Heart left ventricle (tissue), 13 donors: ENCODE measurements around the gene ATOH7.

Experiments used
- CTCF ChIP-seq, 12 donors: fragments of 200-600 bp; sonication (generic) in 4 of 12; IDR thresholded peaks; one replicate each; pipeline versions ENCODE4 v1.5.0 to v1.8.0; 2018 to 2022; ENCODE audit warnings: antibody characterized with exemption in 12 of 12, mild to moderate bottlenecking in 5 of 12
- POLR2A ChIP-seq, 2 donors: fragments of 450-650 bp; IDR thresholded peaks; one replicate each; pipeline ENCODE4 v1.6.1; 2017; ENCODE audit warnings: antibody characterized with exemption in 2 of 2, mild to moderate bottlenecking in 2 of 2, moderate library complexity in 2 of 2
- donor health status: ischemic (EF 13 %, LVEDD 7.1; RV severe dilation, severe dysfunction).
- donor health status: DM: no; HTN: yes; CAD: no.
- donor health status: DM: no; HTN: no; CAD: no.
- donor health status: ischemic (EF 25% LVEDD 6.9; RV normal size, moderate dysfunction).
- donor health status: ischemic (EF 25% LVEDD 5.7; RV mildly dilated, moderate dysfunction).
- donor health status: ischemic (EF 35%, LVEDD 5.7; RV mildly dilated, moderate dysfunction).
- donor health status: nonischemic (EF 11% LVEDD 7.7; RV severe dilation, severe dysfunction).
- donor health status: DM: yes; HTN: yes; CAD: no.
- donor health status: PGD.
- donor health status: ischemic (EF 29% LVEDD 5.4; RV normal size, mild dysfunction).
- donor health status: nonischemic (EF 23%, LVEDD 6.1; RV moderate dilation, normal function).

GRCh38 chr10:68235581-68235980 lies 3.7 kb upstream of the ATOH7 start:
- TF ChIP-seq CTCF (IDR thresholded peaks at IDR 0.05): no peak
- no peak for TF ChIP-seq POLR2A (IDR thresholded peaks at IDR 0.05)
